Peyer's patch (tissue), 4 donors: ENCODE measurements around the gene CHCHD3.

Experiments used
- CTCF ChIP-seq, 6 experiments: fragments of 450-650 bp in 4 of 6; fragments of 200-600 bp in 2 of 6; sonication (generic) in 1 of 6; IDR thresholded peaks; one replicate each; pipeline ENCODE4 v1.5.1; 2017 to 2019; ENCODE audit warnings: antibody characterized with exemption in 6 of 6, mild to moderate bottlenecking in 3 of 6, moderate library complexity in 1 of 6
- POLR2A ChIP-seq, 2 donors: fragments of 450-650 bp; IDR thresholded peaks; one replicate each; pipeline ENCODE4 v1.5.1; 2017; ENCODE audit warnings: antibody characterized with exemption in 2 of 2, mild to moderate bottlenecking in 2 of 2, moderate library complexity in 2 of 2

GRCh38 chr7:133025056-133025455 lies 56.8 kb downstream of the CHCHD3 start:
- TF ChIP-seq POLR2A (IDR thresholded peaks at IDR 0.05) (no peak), CTCF (IDR thresholded peaks at IDR 0.05) (no peak)
